Uterus (tissue), 2 donors: Measurements from ENCODE around the gene FBXL15.

Experiments
- CTCF ChIP-seq, 4 experiments: fragments of 200-600 bp in 2 of 4; fragments of 450-650 bp in 2 of 4; sonication (generic) in 2 of 4; IDR thresholded peaks; one replicate each; pipeline ENCODE4 v1.5.1; 2016 to 2019; ENCODE audit warnings: antibody characterized with exemption in 4 of 4, mild to moderate bottlenecking in 2 of 4, moderate library complexity in 1 of 4
- POLR2A ChIP-seq, 2 donors: fragments of 450-650 bp; IDR thresholded peaks; one replicate each; pipeline ENCODE4 v1.6.1; 2016; ENCODE audit warnings: antibody characterized with exemption in 2 of 2, mild to moderate bottlenecking in 1 of 2, moderate library complexity in 1 of 2

GRCh38 chr10:102381983-102382382 lies 38.7 kb upstream of the FBXL15 start:
- TF ChIP-seq CTCF (IDR thresholded peaks at IDR 0.05) (no peak), POLR2A (IDR thresholded peaks at IDR 0.05) (no peak)
